Stimulated activated CD8-positive, alpha-beta memory T cell treated with anti-CD3 and anti-CD28 coated beads, Interleukin-7, amount 100 ng/mL, for 1 hour (primary cell): Measurements from ENCODE around the gene MRPL4.
A peak's percentile ranks its signal among the peaks of the same experiment; 100 is the strongest.
"Not testable (repeated sequence)": the region's sequence is repeated elsewhere in the genome, so short reads cannot be mapped to it uniquely, and the experiment has no call there.

ENCODE experiments used
- DNase-seq, 2 donors: peaks; one replicate each; pipeline ENCODE4 v3.0.0-alpha.2; 2020; ENCODE audit warnings: low read depth in 2 of 2

Gene MRPL4

DNA sequence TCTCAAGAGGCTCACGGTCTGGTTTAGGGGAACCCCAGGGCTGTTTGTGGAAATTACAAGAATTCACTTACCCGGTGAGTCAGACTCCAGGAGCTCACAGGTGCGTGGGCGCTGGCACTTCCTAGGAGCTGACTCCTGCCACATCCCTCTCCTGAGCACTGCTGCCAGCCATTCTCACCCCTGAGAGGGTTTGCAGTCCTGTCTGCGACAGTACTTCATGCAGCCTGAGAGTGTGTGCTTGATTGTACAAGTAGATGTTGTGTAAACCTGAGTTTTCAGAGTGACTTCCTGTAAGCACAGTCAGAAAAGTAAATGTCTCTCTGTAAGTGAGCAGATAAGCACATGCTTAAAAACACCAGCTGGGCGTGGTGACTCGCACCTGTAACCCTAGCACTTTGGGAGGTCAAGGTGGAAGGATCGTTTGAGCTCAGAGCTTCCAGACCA is 8.1 kb downstream of the MRPL4 start:
- no peak for DNase-seq

- DNase-seq = no peak
These were observed 10.8 kb downstream of the MRPL4 start for GRCh38 chr19:10262771-10263170.

- no peak for DNase-seq
These were observed 14.7 kb downstream of the MRPL4 start for GRCh38 chr19:10266706-10267105.

- DNase-seq = no peak
These were observed 16.1 kb downstream of the MRPL4 start for GRCh38 chr19:10268071-10268470.

DNA sequence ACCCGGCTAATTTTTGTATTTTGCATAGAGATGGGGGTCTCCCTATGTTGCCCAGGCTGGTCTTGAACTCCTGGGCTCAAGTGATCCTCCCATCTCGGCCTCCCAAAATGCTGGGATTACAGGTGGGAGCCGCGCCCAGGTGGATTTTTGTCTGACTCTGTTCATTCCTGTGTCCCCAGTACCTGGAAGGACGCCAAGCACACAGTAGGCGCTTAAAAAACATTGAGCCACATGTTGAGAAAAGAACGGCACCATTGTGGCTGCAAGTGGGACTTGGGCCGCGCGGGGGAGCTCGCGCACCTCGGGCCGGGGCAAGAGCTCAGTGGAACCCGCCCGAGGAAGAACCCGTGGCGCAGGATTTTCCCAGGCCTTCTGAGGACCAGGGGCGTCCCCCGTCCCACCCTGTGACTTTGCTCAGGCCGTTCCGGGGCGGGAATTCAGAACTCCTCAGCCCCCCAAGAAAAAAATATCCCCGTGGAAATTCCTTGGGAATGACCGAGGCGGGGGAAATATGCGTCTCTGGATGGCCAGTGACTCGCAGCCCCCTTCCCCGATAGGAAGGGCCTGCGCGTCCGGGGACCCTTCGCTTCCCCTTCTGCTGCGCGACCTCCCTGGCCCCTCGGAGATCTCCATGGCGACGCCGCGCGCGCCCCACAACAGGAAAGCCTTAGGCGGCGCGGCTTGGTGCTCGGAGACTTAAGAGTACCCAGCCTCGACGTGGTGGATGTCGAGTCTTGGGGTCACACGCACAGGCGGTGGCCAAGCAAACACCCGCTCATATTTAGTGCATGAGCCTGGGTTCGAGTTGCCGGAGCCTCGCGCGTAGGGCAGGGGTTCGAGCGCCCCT is 17.5 kb downstream of the MRPL4 start:
- DNase-seq = peak; percentile 74 to 85

GRCh38 chr19:10270180-10270615 is 18.2 kb downstream of the MRPL4 start:
- peak in 1 of 2 donors; percentile 57 for DNase-seq

DNA sequence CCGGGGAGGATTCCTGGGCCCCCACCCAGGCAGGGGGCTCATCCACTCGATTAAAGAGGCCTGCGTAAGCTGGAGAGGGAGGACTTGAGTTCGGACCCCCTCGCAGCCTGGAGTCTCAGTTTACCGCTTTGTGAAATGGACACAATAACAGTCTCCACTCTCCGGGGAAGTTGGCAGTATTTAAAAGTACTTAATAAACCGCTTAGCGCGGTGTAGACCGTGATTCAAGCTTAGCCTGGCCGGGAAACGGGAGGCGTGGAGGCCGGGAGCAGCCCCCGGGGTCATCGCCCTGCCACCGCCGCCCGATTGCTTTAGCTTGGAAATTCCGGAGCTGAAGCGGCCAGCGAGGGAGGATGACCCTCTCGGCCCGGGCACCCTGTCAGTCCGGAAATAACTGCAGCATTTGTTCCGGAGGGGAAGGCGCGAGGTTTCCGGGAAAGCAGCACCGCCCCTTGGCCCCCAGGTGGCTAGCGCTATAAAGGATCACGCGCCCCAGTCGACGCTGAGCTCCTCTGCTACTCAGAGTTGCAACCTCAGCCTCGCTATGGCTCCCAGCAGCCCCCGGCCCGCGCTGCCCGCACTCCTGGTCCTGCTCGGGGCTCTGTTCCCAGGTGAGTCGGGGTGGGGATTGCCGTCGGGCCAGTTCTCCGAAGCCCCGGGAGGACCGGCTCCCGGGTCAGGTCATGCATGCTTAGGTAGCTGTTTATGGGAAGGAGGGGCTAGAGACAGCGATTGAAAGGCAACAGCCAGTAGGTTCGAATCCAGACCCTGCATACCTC is 18.8 kb downstream of the MRPL4 start, which contains the start of gene ICAM1:
Gene ICAM1 (plus strand): TSS at position 505 of the 779 bp plus-strand sequence. CDS start 40 bp downstream, at position 545.
- peak in 1 of 2 donors; percentile 58 for DNase-seq

DNA sequence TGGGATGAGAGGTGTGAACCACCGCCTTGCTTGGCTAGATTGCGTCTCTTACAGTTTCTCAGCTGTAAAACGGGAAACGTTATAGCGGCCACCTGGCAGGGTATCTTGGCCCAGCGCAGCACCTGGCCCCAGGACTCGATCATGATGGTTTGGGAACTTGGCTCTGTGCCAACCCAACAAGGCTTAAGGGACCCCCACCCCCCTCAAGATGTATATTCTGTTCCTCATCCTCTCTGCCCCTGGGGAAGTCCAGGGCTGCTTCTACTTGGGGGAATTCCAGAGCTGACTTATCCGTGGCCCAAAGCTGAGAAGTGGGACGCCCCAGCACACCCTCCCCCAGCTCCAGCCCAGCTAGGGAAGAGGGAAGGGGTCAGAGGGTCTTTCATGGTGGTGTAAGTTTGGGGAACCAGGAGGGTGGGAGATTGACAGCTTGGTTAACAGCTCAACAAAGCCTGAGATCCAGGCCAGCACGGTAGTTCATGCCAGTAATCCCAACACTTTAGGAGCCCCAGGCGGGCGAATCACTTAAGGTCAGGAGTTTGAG is 19.6 kb downstream of the MRPL4 start:
- DNase-seq = no peak

GRCh38 chr19:10274589-10274988 is 22.6 kb downstream of the MRPL4 start:
- no peak for DNase-seq

GRCh38 chr19:10277795-10278589 is 26.0 kb downstream of the MRPL4 start:
- no peak for DNase-seq

GRCh38 chr19:10278935-10279334 is 26.9 kb downstream of the MRPL4 start:
- no peak for DNase-seq

DNA sequence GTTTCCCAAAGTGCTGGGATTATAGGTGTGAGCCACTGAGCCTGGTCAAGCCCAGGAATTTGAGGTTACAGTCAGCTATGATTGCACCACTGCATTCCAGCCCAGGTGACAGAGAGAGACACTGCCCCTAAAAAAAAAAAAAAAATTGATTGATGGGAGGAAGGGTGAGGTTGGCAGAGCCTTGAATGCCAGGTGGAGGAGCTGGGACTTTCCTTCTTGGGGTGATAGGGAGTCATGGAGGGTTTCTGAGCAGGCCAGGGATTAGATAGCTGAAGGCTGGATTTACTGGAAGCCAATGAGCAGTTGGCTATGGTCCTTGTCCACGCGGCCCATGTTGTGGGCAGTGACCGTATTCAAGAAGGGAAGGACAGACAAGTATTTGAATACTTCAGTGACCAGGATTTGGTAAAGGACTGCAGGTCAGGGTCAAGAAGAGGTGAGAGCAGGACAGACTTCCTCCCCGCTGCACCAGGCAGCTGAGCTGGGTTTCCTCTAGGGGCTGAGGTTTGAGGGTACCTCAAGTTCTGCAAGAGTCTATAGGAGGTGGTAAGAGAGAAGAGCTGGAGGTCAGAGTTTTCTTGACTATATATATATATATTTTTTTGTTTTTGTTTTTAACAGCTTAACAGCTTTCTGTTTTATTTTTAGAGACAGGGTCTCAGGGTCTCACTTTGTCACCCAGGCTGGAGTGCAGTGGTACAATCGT is 27.9 kb downstream of the MRPL4 start:
- DNase-seq = no peak

DNA sequence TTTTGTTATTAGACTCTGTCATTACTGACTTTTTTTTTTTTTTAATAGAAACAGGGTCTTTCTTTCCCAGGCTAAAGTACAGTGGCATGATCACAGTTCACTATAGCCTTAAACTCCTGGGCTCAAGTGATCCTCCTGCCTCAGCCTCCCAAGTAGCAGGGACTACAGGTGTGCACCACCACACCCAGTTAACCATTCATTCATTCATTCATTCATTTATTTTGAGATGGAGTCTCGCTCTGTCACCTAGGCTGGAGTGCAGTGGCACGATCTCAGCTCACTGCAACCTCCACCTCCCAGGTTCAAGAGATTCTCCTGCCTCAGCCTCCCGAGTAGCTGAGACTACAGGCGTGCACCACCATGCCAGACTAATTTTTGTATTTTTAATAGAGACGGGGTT is 30.0 kb downstream of the MRPL4 start:
- not testable (repeated sequence) for DNase-seq

DNA sequence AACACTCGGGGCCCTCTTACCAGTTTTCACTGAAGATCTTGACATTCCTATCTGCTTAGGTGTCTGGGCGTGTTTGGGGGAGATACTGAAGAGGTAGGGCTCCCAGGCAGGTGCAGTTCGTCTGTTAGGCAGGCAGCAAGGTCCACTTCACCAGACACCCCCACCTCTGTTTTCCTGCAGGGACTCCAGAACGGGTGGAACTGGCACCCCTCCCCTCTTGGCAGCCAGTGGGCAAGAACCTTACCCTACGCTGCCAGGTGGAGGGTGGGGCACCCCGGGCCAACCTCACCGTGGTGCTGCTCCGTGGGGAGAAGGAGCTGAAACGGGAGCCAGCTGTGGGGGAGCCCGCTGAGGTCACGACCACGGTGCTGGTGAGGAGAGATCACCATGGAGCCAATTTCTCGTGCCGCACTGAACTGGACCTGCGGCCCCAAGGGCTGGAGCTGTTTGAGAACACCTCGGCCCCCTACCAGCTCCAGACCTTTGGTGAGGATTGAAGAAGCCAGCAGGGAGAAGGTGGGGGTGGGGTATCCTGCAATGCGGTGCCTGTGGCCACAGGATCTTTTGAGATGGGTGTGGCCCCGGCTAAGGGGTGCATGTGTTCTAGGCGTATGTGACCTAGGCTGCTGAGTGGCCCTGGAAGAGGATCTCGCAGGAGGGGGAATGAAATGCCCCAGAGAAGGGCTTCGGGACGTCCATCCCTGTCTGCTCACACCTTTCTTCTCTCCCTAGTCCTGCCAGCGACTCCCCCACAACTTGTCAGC is 31.5 kb downstream of the MRPL4 start:
- no peak for DNase-seq

GRCh38 chr19:10284065-10284959 is 32.3 kb downstream of the MRPL4 start:
- DNase-seq = no peak

DNA sequence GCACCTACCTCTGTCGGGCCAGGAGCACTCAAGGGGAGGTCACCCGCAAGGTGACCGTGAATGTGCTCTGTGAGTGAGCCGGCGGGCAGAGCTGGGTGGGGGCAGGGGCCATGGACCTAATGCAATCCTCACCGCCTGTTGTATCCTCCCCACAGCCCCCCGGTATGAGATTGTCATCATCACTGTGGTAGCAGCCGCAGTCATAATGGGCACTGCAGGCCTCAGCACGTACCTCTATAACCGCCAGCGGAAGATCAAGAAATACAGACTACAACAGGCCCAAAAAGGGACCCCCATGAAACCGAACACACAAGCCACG is 32.9 kb downstream of the MRPL4 start:
- DNase-seq = no peak

DNA sequence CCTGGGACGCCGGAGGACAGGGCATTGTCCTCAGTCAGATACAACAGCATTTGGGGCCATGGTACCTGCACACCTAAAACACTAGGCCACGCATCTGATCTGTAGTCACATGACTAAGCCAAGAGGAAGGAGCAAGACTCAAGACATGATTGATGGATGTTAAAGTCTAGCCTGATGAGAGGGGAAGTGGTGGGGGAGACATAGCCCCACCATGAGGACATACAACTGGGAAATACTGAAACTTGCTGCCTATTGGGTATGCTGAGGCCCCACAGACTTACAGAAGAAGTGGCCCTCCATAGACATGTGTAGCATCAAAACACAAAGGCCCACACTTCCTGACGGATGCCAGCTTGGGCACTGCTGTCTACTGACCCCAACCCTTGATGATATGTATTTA is 33.4 kb downstream of the MRPL4 start:
- no peak for DNase-seq

DNA sequence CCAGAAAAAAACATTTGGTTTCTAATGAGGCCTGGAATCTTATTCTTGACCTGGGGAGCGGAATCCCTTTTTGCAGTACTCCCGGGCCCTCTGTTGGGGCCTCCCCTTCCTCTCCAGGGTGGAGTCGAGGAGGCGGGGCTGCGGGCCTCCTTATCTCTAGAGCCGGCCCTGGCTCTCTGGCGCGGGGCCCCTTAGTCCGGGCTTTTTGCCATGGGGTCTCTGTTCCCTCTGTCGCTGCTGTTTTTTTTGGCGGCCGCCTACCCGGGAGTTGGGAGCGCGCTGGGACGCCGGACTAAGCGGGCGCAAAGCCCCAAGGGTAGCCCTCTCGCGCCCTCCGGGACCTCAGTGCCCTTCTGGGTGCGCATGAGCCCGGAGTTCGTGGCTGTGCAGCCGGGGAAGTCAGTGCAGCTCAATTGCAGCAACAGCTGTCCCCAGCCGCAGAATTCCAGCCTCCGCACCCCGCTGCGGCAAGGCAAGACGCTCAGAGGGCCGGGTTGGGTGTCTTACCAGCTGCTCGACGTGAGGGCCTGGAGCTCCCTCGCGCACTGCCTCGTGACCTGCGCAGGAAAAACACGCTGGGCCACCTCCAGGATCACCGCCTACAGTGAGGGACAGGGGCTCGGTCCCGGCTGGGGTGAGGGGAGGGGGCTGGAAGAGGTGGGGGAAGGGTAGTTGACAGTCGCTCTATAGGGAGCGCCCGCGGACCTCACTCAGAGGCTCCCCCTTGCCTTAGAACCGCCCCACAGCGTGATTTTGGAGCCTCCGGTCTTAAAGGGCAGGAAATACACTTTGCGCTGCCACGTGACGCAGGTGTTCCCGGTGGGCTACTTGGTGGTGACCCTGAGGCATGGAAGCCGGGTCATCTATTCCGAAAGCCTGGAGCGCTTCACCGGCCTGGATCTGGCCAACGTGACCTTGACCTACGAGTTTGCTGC is 35.1 kb downstream of the MRPL4 start, which contains the start of gene ICAM4:
Gene ICAM4 (plus strand): TSS at position 153 of the 935 bp plus-strand sequence. CDS start 58 bp downstream, at position 211.
- DNase-seq = no peak
